MG63 (cell line): Measurements from ENCODE around the gene DSPP. TPM values are rescaled to one million over a fixed set of nuclear protein-coding genes. Genes with fewer than 3 reads are reported as not detected.
A peak's percentile ranks its signal among the peaks of the same experiment; 100 is the strongest.

ENCODE experiments used
- DNase-seq: peaks from one replicate; pipeline ENCODE4 v3.0.0-alpha.2; 2020
- H3K27me3 ChIP-seq: fragments of 250-450 bp; sonication (Bioruptor Pico); 2 replicates; pipeline ENCODE4 v1.5.1; 2020; ENCODE audit warnings: mild to moderate bottlenecking, moderate library complexity
- H3K36me3 ChIP-seq: fragments of 250-450 bp; sonication (Bioruptor Pico); 2 replicates; pipeline ENCODE4 v1.5.1; 2020; ENCODE audit warnings: mild to moderate bottlenecking, moderate library complexity
- H3K4me3 ChIP-seq: fragments of 250-450 bp; sonication (Bioruptor Pico); 2 replicates; pipeline ENCODE4 v1.5.1; 2020; ENCODE audit warnings: mild to moderate bottlenecking, moderate library complexity
- H3K9me3 ChIP-seq: fragments of 250-450 bp; sonication (Bioruptor Pico); 2 replicates; pipeline ENCODE4 v1.5.1; 2020; ENCODE audit warnings: mild to moderate bottlenecking, moderate library complexity
- total RNA-seq: library from RNA; depleted of rRNA; stranded (reverse); fragments of >200 nt; shearing (Covaris generic); gene quantifications from 2 replicates; pipeline ENCODE4 v1.2.3, GENCODE V29; 2014; ENCODE audit warnings: low replicate concordance

DSPP gene
- total RNA-seq, 1 experiment from 2014 or later: not detected

- DNase-seq: no peak
- H3K36me3 ChIP-seq: no peaks in the 10 kb centered on the region
- no peaks in the 10 kb centered on the region for H3K9me3 ChIP-seq
- H3K27me3 ChIP-seq: peaks cover 2% of the 10 kb centered on the region
- no peak overlapping the region for H3K4me3 ChIP-seq
Measured at GRCh38 chr4:87614292-87614890, 6.1 kb downstream of the DSPP start.

- peaks cover 3% of the 10 kb centered on the region for H3K27me3 ChIP-seq
- no peaks in the 10 kb centered on the region for H3K36me3 ChIP-seq
- H3K9me3 ChIP-seq: no peaks in the 10 kb centered on the region
- no peak for DNase-seq
- H3K4me3 ChIP-seq: no peak overlapping the region
Measured at GRCh38 chr4:87616268-87616667, 7.9 kb downstream of the DSPP start.

- no peaks in the 10 kb centered on the region for H3K9me3 ChIP-seq
- peaks cover 3% of the 10 kb centered on the region for H3K27me3 ChIP-seq
- DNase-seq: no peak
- H3K36me3 ChIP-seq: no peaks in the 10 kb centered on the region
- H3K4me3 ChIP-seq: no peak overlapping the region
Measured at GRCh38 chr4:87620086-87620485, 11.8 kb downstream of the DSPP start.

GRCh38 chr4:87620491-87620890, 12.2 kb downstream of the DSPP start:
- Histone ChIP-seq H3K4me3 (no peak overlapping the region), H3K9me3 (no peaks in the 10 kb centered on the region), H3K27me3 (peaks cover 3% of the 10 kb centered on the region), H3K36me3 (no peaks in the 10 kb centered on the region)
- no peak for DNase-seq

- DNase-seq: no peak
- peaks cover 3% of the 10 kb centered on the region for H3K27me3 ChIP-seq
- H3K36me3 ChIP-seq: no peaks in the 10 kb centered on the region
- no peak overlapping the region for H3K4me3 ChIP-seq
- no peaks in the 10 kb centered on the region for H3K9me3 ChIP-seq
Measured at GRCh38 chr4:87622303-87622702, 14.0 kb downstream of the DSPP start.

GRCh38 chr4:87624698-87625097, 16.4 kb downstream of the DSPP start:
- DNase-seq: no peak
- Histone ChIP-seq H3K27me3 (no peaks in the 10 kb centered on the region), H3K9me3 (no peaks in the 10 kb centered on the region), H3K36me3 (no peaks in the 10 kb centered on the region), H3K4me3 (no peak overlapping the region)

- Histone ChIP-seq H3K9me3 (no peaks in the 10 kb centered on the region), H3K36me3 (no peaks in the 10 kb centered on the region), H3K27me3 (no peaks in the 10 kb centered on the region), H3K4me3 (no peak overlapping the region)
- no peak for DNase-seq
Measured at GRCh38 chr4:87631668-87632067, 23.3 kb downstream of the DSPP start.

- no peak overlapping the region for H3K4me3 ChIP-seq
- H3K9me3 ChIP-seq: no peaks in the 10 kb centered on the region
- DNase-seq: no peak
- H3K27me3 ChIP-seq: no peaks in the 10 kb centered on the region
- no peaks in the 10 kb centered on the region for H3K36me3 ChIP-seq
Measured at GRCh38 chr4:87632469-87632868, 24.1 kb downstream of the DSPP start.

- Histone ChIP-seq H3K4me3 (no peak overlapping the region), H3K36me3 (no peaks in the 10 kb centered on the region), H3K9me3 (no peaks in the 10 kb centered on the region), H3K27me3 (no peaks in the 10 kb centered on the region)
- peak; percentile 4 for DNase-seq
Measured at GRCh38 chr4:87633243-87633642, 24.9 kb downstream of the DSPP start.

- H3K27me3 ChIP-seq: no peaks in the 10 kb centered on the region
Measured at GRCh38 chr4:87644286-87644685, 36.0 kb downstream of the DSPP start.

GRCh38 chr4:87649980-87650379, 41.7 kb downstream of the DSPP start, which contains the start of gene DMP1:
TSS of gene DMP1 (plus strand) at chr4:87650280. CDS start at chr4:87656493, 6,213 bp downstream.
- no peak for DNase-seq
- no peaks in the 10 kb centered on the region for H3K27me3 ChIP-seq
- H3K36me3 ChIP-seq: no peaks in the 10 kb centered on the region
- no peak within 1 kb of the TSS for H3K4me3 ChIP-seq
- H3K9me3 ChIP-seq: no peaks in the 10 kb centered on the region

More at GRCh38 chr4:87644286-87644685, 36.0 kb downstream of the DSPP start:
- H3K9me3 ChIP-seq: no peaks in the 10 kb centered on the region
- H3K36me3 ChIP-seq: no peaks in the 10 kb centered on the region
- DNase-seq: no peak
- H3K4me3 ChIP-seq: no peak overlapping the region

GRCh38 chr4:87650938-87651337, 42.6 kb downstream of the DSPP start:
- DNase-seq: no peak
- Histone ChIP-seq H3K9me3 (no peaks in the 10 kb centered on the region), H3K4me3 (no peak overlapping the region), H3K36me3 (no peaks in the 10 kb centered on the region), H3K27me3 (no peaks in the 10 kb centered on the region)

GRCh38 chr4:87651941-87652340, 43.6 kb downstream of the DSPP start:
- no peak for DNase-seq
- H3K27me3 ChIP-seq: no peaks in the 10 kb centered on the region
- H3K36me3 ChIP-seq: no peaks in the 10 kb centered on the region
- H3K4me3 ChIP-seq: no peak overlapping the region
- H3K9me3 ChIP-seq: no peaks in the 10 kb centered on the region

- no peak for DNase-seq
- no peaks in the 10 kb centered on the region for H3K36me3 ChIP-seq
- H3K9me3 ChIP-seq: no peaks in the 10 kb centered on the region
- H3K27me3 ChIP-seq: no peaks in the 10 kb centered on the region
- no peak overlapping the region for H3K4me3 ChIP-seq
Measured at GRCh38 chr4:87654487-87655044, 46.2 kb downstream of the DSPP start.

- Histone ChIP-seq H3K27me3 (no peaks in the 10 kb centered on the region), H3K36me3 (no peaks in the 10 kb centered on the region), H3K9me3 (no peaks in the 10 kb centered on the region), H3K4me3 (no peak overlapping the region)
- DNase-seq: no peak
Measured at GRCh38 chr4:87657525-87657924, 49.2 kb downstream of the DSPP start.

GRCh38 chr4:87659247-87659931, 51.1 kb downstream of the DSPP start:
- H3K27me3 ChIP-seq: no peaks in the 10 kb centered on the region
- DNase-seq: no peak
- H3K4me3 ChIP-seq: no peak overlapping the region
- H3K36me3 ChIP-seq: no peaks in the 10 kb centered on the region
- no peaks in the 10 kb centered on the region for H3K9me3 ChIP-seq

GRCh38 chr4:87662871-87663270, 54.5 kb downstream of the DSPP start:
- H3K36me3 ChIP-seq: no peaks in the 10 kb centered on the region
- H3K4me3 ChIP-seq: no peak overlapping the region
- H3K9me3 ChIP-seq: no peaks in the 10 kb centered on the region
- no peak for DNase-seq
- no peaks in the 10 kb centered on the region for H3K27me3 ChIP-seq
